Measurements from ENCODE around the gene PIN1. TPM values are rescaled to one million over a fixed set of nuclear protein-coding genes. Genes with fewer than 3 reads are reported as not detected.

The PIN1 gene
- total and polyA plus RNA-seq, 8 donors: 15.1 to 92.8 (median 24.1) TPM

GRCh38 chr19:9848762-9849161 lies 13.6 kb downstream of the PIN1 start:
- ATAC-seq: peak in 3 of 4 donors; percentile 25 to 57 (median 52)
- no peak for DNase-seq
- TF ChIP-seq, protein P1, sequence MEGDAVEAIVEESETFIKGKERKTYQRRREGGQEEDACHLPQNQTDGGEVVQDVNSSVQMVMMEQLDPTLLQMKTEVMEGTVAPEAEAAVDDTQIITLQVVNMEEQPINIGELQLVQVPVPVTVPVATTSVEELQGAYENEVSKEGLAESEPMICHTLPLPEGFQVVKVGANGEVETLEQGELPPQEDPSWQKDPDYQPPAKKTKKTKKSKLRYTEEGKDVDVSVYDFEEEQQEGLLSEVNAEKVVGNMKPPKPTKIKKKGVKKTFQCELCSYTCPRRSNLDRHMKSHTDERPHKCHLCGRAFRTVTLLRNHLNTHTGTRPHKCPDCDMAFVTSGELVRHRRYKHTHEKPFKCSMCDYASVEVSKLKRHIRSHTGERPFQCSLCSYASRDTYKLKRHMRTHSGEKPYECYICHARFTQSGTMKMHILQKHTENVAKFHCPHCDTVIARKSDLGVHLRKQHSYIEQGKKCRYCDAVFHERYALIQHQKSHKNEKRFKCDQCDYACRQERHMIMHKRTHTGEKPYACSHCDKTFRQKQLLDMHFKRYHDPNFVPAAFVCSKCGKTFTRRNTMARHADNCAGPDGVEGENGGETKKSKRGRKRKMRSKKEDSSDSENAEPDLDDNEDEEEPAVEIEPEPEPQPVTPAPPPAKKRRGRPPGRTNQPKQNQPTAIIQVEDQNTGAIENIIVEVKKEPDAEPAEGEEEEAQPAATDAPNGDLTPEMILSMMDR (IDR thresholded peaks at IDR 0.05): no peak
- FAIRE-seq: no peak
- no peak overlapping the region for H3K27ac ChIP-seq
- no peaks in the 10 kb centered on the region for H3K9me3 ChIP-seq
- intact Hi-C loops (cut with DNase I): no loop called here
- H3K4me3 ChIP-seq: no peak overlapping the region
- H3K27me3 ChIP-seq: no peaks in the 10 kb centered on the region
- no peaks in the 10 kb centered on the region for H3K4me1 ChIP-seq
- H3K36me3 ChIP-seq: no peaks in the 10 kb centered on the region
- 82 to 90% methylated on average over 23 of the region's 23 CpGs for WGBS, 2 donors

DNA sequence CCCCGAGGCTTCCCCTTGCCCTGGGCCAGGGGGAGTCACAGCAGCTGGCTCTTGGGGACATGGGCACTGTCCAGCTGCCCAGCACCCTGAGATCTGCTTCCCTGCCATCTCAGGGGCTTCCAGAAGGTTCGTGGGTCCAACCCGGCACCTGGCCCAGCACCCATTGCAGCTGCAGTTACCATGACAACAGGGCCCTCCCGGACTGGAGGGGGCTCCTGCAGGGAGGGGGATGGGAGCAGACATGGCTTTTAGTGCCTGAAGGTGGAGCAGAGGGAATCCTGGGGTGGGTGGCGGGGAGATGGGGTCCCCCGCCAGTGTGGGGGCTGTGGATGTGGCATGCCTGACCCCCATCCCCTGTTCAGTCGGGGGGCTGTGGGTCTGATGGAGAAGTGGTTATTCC lies 14.7 kb downstream of the PIN1 start:
- TF ChIP-seq, protein P1 (IDR thresholded peaks at IDR 0.05): no peak
- ATAC-seq (no peak), DNase-seq (no peak), FAIRE-seq (no peak)
- H3K36me3 ChIP-seq: no peaks in the 10 kb centered on the region
- intact Hi-C loops (cut with DNase I): no loop called here
- no peak overlapping the region for H3K4me3 ChIP-seq
- no peaks in the 10 kb centered on the region for H3K9me3 ChIP-seq
- no peak overlapping the region for H3K27ac ChIP-seq
- H3K27me3 ChIP-seq: no peaks in the 10 kb centered on the region
- WGBS, 2 donors: 81 to 82% methylated on average over 7 of the region's 7 CpGs
- H3K4me1 ChIP-seq: no peaks in the 10 kb centered on the region

DNA sequence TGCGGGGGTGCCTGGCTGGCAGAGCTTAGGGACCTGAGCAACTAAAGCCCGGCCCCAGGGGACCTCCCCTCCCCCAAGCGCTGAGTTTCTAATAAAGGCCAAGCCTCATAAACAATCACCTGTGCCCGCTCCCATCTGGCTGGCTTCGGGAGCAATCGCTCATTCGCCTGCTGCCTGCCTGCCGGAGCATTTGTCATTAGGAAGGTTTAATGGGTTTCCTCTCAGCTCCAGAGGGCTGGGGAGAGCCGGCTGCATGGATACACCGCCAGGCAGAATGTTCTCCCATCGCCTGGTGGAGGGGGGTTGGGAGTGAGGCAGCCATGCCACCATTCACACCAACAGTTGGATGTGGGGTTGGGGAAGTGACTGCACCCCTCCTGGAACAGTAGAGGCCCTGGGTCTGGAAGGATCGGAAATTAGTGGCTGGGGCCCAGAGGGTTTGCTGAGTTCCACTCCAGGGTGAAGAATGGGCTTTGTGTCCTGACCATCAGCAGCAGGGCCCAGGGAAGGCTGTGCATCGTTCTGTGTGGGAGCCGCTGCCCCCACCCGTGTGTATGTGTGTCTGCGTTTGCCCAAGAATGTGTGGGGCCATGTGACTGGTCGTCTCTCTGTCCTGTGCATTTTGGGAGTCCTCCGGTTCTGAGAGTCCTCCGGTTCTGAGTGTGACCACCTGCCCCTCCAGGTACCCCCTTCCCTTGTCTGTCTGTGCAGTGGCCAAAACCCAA lies 15.3 kb downstream of the PIN1 start:
- Histone ChIP-seq H3K27ac (no peak overlapping the region), H3K4me1 (no peaks in the 10 kb centered on the region), H3K27me3 (no peaks in the 10 kb centered on the region), H3K9me3 (no peaks in the 10 kb centered on the region), H3K4me3 (no peak overlapping the region), H3K36me3 (no peaks in the 10 kb centered on the region)
- FAIRE-seq (no peak), DNase-seq (no peak), ATAC-seq (peak in 2 of 4 donors; percentile 45 to 46)
- WGBS, 2 donors: 76 to 79% methylated on average over 19 of the region's 19 CpGs
- intact Hi-C loops (cut with DNase I): no loop called here
- TF ChIP-seq, protein P1 (IDR thresholded peaks at IDR 0.05): no peak

GRCh38 chr19:9854282-9854846 lies 19.2 kb downstream of the PIN1 start:
- ATAC-seq: no peak
- TF ChIP-seq, protein P1 (IDR thresholded peaks at IDR 0.05): no peak
- intact Hi-C loops (cut with DNase I): no loop called here
- WGBS, 2 donors: 97 to 98% methylated on average over 38 of the region's 38 CpGs
- no peak for FAIRE-seq
- no peaks in the 10 kb centered on the region for H3K36me3 ChIP-seq
- H3K27me3 ChIP-seq: no peaks in the 10 kb centered on the region
- H3K9me3 ChIP-seq: no peaks in the 10 kb centered on the region
- H3K4me1 ChIP-seq: no peaks in the 10 kb centered on the region
- no peak overlapping the region for H3K4me3 ChIP-seq
- H3K27ac ChIP-seq: no peak overlapping the region
- no peak for DNase-seq

DNA sequence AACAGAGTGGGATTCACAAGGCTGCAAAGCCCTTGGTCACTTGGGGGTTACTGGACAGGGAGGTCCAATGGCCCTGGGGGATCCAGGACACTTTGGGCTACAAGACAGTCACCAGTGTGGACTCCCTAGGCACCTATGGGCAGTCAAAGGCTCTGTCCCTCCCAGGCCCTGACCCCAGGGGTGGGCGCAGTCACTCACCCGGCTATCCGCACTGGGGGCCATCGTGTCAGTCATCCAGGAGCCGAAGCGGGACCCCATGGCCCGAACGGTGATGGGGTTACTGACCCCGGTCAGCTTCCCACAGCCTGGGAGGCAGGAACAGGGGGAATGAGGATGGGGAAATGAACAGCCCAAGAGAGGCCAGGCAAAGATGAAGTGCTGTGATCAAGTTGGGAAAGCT lies 21.5 kb downstream of the PIN1 start:
- H3K4me3 ChIP-seq: no peak overlapping the region
- no peaks in the 10 kb centered on the region for H3K9me3 ChIP-seq
- no peak overlapping the region for H3K27ac ChIP-seq
- H3K27me3 ChIP-seq: no peaks in the 10 kb centered on the region
- TF ChIP-seq, protein P1 (IDR thresholded peaks at IDR 0.05): no peak
- WGBS, 2 donors: 96 to 99% methylated on average over 9 of the region's 9 CpGs
- intact Hi-C loops (cut with DNase I): no loop called here
- H3K36me3 ChIP-seq: no peaks in the 10 kb centered on the region
- FAIRE-seq: no peak
- no peaks in the 10 kb centered on the region for H3K4me1 ChIP-seq
- ATAC-seq: no peak
- DNase-seq: no peak
